Measurements from ENCODE around the gene CAPN10. TPM values are rescaled to one million over a fixed set of nuclear protein-coding genes. Genes with fewer than 3 reads are reported as not detected.

CAPN10 gene
- total and polyA plus RNA-seq, 2 donors (not counting 3 experiments of a cell fraction or from before 2014, with no cell fraction given) = 25.2 to 39.9 TPM

DNA sequence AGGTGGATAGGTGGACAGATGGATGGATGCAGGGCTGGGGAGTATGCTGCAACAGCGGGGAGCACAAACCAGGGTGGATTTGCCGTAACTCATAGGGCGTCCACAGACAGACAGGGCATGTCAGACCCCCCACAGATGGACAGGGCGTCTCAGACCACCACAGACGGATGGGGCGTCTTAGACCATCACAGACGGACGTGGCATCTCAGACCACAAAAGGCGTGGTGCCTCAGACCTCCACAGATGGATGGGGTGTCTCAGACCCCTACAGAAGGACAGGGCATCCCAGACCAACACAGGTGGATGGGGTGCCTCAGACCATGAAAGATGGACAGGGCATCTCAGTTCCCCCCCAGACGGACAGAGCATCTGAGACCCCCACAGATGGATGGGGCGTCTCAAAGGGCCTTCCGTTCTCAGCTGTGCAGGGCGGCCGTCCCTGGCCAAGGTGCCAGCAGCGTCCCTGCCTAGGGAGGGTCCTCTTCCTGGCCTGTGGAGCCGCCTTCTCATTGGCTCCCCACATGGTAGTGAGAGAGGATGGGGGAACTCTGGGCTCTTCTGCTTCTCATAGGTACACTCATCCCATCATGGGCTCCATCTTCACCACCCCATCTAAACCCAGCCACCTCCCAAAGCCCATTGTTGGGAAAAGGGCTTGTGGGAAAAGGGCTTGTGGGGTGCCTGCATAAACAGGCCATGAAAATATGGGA lies 30.8 kb upstream of the CAPN10 start:
- Histone ChIP-seq H3K79me2 (ENCODE audit: control insufficient read depth, insufficient read depth, low read length) (peaks cover 13% of the 10 kb centered on the region), H3K9me3 (replicated peaks; ENCODE audit: control insufficient read depth, insufficient read depth, low read length) (no peaks in the 10 kb centered on the region), H3K36me3 (ENCODE audit: control insufficient read depth in 2 of 2, extremely low read depth in 1 of 2, insufficient read depth in 2 of 2, low read length in 2 of 2) (peaks cover 2% of the 10 kb centered on the region in 2 experiments), H3K9ac (replicated peaks; ENCODE audit: extremely low read depth, insufficient read depth, low read length) (no peak overlapping the region), H2AFZ (ENCODE audit: low read depth, low read length) (no peak overlapping the region), H4K20me1 (replicated peaks; ENCODE audit: control insufficient read depth, extremely low read depth, insufficient read depth, low read length) (no peaks in the 10 kb centered on the region), H3K27me3 (ENCODE audit: control insufficient read depth in 2 of 2, insufficient read depth in 2 of 2, low read length in 2 of 2) (no peaks in the 10 kb centered on the region), H3K4me1 (ENCODE audit: control insufficient read depth, extremely low read depth, insufficient read depth, low read length) (peaks cover 22% of the 10 kb centered on the region), H3K4me2 (ENCODE audit: insufficient read depth, low read length) (no peak overlapping the region), H3K9me1 (replicated peaks; ENCODE audit: control insufficient read depth, extremely low read depth, insufficient read depth, low read length) (no peaks in the 10 kb centered on the region), H3K27ac (ENCODE audit: insufficient read depth, low read depth, low read length) (no peak overlapping the region), H3K4me3 (replicated peaks in 1 of 3; ENCODE audit: insufficient read depth in 1 of 3, low read depth in 1 of 3, low read length in 3 of 3) (no peak overlapping the region)
- ChIA-PET CTCF (interaction anchor here (1.2 to 4.3 kb wide), 2 partner anchors 31 to 96 kb away, joined by 3 to 22 read pairs; partner anchors contain the start of gene CAPN10), POLR2A (no interaction called here)
- intact Hi-C loops (cut with micrococcal nuclease) (no loop called here), dilution Hi-C loops (cut with MboI; ENCODE audit: extremely low pct_ligation_motif_present, low sequenced_read_pairs) (no loop called here)
- FAIRE-seq = no peak
- no peak for DNase-seq (ENCODE audit: low read depth, low spot score)
- BruUV-seq (replicated peaks) = no TSS peak
- no peak for TF ChIP-seq POLR2A (IDR thresholded peaks at IDR 0.05; ENCODE audit: low read depth, low read length)
- TF ChIP-seq, protein P1, sequence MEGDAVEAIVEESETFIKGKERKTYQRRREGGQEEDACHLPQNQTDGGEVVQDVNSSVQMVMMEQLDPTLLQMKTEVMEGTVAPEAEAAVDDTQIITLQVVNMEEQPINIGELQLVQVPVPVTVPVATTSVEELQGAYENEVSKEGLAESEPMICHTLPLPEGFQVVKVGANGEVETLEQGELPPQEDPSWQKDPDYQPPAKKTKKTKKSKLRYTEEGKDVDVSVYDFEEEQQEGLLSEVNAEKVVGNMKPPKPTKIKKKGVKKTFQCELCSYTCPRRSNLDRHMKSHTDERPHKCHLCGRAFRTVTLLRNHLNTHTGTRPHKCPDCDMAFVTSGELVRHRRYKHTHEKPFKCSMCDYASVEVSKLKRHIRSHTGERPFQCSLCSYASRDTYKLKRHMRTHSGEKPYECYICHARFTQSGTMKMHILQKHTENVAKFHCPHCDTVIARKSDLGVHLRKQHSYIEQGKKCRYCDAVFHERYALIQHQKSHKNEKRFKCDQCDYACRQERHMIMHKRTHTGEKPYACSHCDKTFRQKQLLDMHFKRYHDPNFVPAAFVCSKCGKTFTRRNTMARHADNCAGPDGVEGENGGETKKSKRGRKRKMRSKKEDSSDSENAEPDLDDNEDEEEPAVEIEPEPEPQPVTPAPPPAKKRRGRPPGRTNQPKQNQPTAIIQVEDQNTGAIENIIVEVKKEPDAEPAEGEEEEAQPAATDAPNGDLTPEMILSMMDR (IDR thresholded peaks at IDR 0.05; ENCODE audit: extremely low read depth in 1 of 2, insufficient read depth in 1 of 2, low read depth in 1 of 2, low read length in 2 of 2) = no peak
- TF ChIP-seq EZH2 (IDR thresholded peaks at IDR 0.05; ENCODE audit: borderline replicate concordance, low read depth, low read length, severe bottlenecking) = no peak
- TF ChIP-seq, protein P2, sequence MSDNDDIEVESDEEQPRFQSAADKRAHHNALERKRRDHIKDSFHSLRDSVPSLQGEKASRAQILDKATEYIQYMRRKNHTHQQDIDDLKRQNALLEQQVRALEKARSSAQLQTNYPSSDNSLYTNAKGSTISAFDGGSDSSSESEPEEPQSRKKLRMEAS (IDR thresholded peaks at IDR 0.05; ENCODE audit: insufficient read depth, insufficient read length) = no peak
- TF ChIP-seq FOS (IDR thresholded peaks at IDR 0.05; ENCODE audit: borderline replicate concordance, insufficient read depth, low read length) = no peak
- no peak for TF ChIP-seq POLR2AphosphoS5 (IDR thresholded peaks at IDR 0.05; ENCODE audit: insufficient read depth, low read depth, low read length)
- TF ChIP-seq MYC (IDR thresholded peaks at IDR 0.05; ENCODE audit: low read depth, low read length) = no peak
- no peak for TF ChIP-seq JUN (IDR thresholded peaks at IDR 0.05; ENCODE audit: borderline replicate concordance, insufficient read depth, insufficient read length, low read depth)
- no peak for TF ChIP-seq GATA2 (IDR thresholded peaks at IDR 0.05; ENCODE audit: insufficient read depth, insufficient read length, low read depth, low read length)

Measured in endothelial cell of umbilical vein (primary cell).